Glutamatergic neuron (in vitro differentiated cells): ENCODE measurements around the gene ARHGAP10. TPM values are rescaled to one million over a fixed set of nuclear protein-coding genes. Genes with fewer than 3 reads are reported as not detected.

Experiments
- DNase-seq: peaks from one replicate; pipeline ENCODE4 v3.0.0; 2022
- H3K27ac Mint-ChIP-seq: one replicate; pipeline ENCODE4 v1.8.0; 2020; ENCODE audit warnings: mild to moderate bottlenecking, mixed read lengths, inconsistent platforms; ENCODE audit not compliant: unreplicated experiment
- H3K27me3 Mint-ChIP-seq: one replicate; pipeline ENCODE4 v1.8.0; 2020; ENCODE audit warnings: mild to moderate bottlenecking, moderate library complexity, mixed read lengths, inconsistent platforms; ENCODE audit not compliant: unreplicated experiment
- H3K36me3 Mint-ChIP-seq: one replicate; pipeline ENCODE4 v1.8.0; 2020; ENCODE audit warnings: mild to moderate bottlenecking, mixed read lengths, inconsistent platforms; ENCODE audit not compliant: unreplicated experiment
- H3K4me1 Mint-ChIP-seq: one replicate; pipeline ENCODE4 v1.8.0; 2020; ENCODE audit warnings: mild to moderate bottlenecking, low read depth, mixed read lengths, inconsistent platforms; ENCODE audit not compliant: unreplicated experiment
- H3K4me3 Mint-ChIP-seq: one replicate; pipeline ENCODE4 v1.8.0; 2020; ENCODE audit warnings: mild to moderate bottlenecking, mixed read lengths, inconsistent platforms; ENCODE audit not compliant: unreplicated experiment
- H3K9me3 Mint-ChIP-seq: one replicate; pipeline ENCODE4 v1.8.0; 2020; ENCODE audit warnings: mild to moderate bottlenecking, moderate library complexity, mixed read lengths, inconsistent platforms; ENCODE audit not compliant: unreplicated experiment
- CTCF ChIP-seq: fragments of 200-600 bp; sonication (generic); IDR thresholded peaks from one replicate; pipeline ENCODE4 v1.5.0; 2021; ENCODE audit not compliant: partially characterized antibody, unreplicated experiment
- total RNA-seq: library from RNA; stranded (reverse); fragmentation: NEBNext Ultra II Directional; extraction: Animal tissue kit (Norgen Biotek cat#: 25700); gene quantifications from one replicate; pipeline ENCODE4 v1.2.1, GENCODE V29; 2021; ENCODE audit not compliant: unreplicated experiment

ARHGAP10 gene
- total RNA-seq, 1 donor from 2014 or later: 19.7 TPM

DNA sequence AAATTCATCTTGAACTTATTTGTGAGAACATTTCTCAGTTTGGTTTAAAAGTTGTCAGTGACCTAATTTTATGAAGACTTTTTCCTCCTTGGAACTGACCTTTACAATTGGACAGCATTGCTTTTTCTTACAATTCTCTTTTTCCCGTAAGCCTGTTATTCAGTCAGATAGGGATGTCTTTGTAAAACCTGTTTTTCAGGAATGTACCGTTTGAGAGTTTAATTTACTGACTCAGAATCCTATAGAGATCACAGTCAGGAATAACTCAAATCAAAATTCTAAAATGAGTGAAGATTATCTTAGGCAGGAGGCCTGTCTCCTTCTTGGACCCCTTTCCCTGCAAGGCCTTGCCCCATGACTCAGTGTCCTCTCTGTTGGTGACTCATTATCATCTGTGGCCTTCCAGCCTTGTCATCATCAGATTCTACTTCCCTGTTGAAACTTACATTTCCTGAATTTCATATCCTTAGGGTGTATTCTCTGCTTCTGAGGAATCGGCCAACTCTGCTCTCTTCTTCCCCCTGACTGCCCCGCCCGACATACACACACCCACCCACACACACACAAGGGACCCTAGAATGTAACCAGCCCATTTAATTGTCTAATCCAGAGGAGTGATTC is 99.8 kb downstream of the ARHGAP10 start:
- Mint-ChIP-seq H3K4me3 (no peak overlapping the region), H3K36me3 (no peaks in the 10 kb centered on the region), H3K27me3 (peaks cover 1% of the 10 kb centered on the region), H3K4me1 (peaks cover 17% of the 10 kb centered on the region), H3K9me3 (peaks cover 2% of the 10 kb centered on the region), H3K27ac (no peak overlapping the region)
- no peak for TF ChIP-seq CTCF
- DNase-seq: no peak

DNA sequence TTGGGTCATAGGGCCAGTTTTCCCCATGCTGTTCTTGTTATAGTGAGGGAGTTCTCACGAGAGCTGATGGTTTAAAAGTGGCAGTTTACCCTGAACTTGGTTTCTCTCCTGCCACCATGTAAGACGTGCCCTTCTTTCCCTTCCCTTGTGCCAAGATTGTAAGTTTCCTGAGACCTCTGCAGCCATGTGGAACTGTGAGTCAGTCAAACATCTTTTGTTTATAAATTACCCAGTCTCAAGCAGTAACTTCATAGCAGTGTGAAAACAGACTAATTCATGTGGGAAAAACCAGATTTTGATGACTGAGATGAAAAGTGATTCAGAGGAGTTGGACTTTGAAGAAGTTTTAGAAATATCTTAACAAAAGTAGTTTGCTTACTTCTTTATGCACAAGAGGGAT is 101.4 kb downstream of the ARHGAP10 start:
- Mint-ChIP-seq H3K27ac (no peak overlapping the region), H3K9me3 (no peaks in the 10 kb centered on the region), H3K36me3 (no peaks in the 10 kb centered on the region), H3K4me1 (peaks cover 17% of the 10 kb centered on the region), H3K4me3 (no peak overlapping the region), H3K27me3 (peaks cover 1% of the 10 kb centered on the region)
- TF ChIP-seq CTCF: no peak
- no peak for DNase-seq

DNA sequence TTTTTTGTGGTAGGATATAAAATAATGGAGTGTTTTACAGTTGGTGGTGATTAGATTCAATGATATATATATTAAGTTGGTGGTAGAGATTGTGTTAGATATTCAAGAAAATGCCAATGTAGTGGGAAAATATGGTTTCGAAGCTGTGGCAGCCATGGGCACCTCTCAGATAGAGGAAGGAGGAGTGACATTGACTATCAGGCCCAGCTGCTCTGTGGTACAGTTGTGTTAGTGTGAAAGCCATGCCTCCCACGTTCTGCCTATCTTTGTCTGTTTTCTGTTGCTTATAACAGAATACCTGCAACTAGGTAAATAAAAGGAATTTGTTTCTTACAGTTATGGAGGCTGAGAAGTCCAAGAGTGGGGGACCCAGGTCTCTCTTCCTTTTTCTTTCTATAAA is 101.9 kb downstream of the ARHGAP10 start:
- Mint-ChIP-seq H3K4me1 (peaks cover 17% of the 10 kb centered on the region), H3K36me3 (no peaks in the 10 kb centered on the region), H3K27ac (no peak overlapping the region), H3K4me3 (no peak overlapping the region), H3K9me3 (no peaks in the 10 kb centered on the region), H3K27me3 (peaks cover 1% of the 10 kb centered on the region)
- DNase-seq: no peak
- no peak for TF ChIP-seq CTCF

DNA sequence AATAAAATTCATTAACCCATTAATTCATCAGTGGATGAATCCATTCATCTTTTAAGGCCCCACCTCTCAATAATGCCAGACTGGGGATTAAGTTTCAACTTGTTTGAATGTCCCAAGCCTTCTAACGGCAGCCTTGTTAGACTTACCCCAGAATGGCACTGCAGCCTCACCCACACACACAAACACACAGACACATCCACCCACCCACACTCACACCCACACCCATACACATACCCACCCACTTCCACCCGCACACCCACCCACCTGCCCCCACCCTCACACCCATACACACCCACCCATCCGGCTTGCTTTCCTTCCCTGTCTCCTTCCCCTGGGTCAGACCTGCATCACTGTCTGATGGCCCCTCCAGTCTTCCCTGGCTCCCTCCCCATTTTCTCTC is 102.6 kb downstream of the ARHGAP10 start:
- no peak for DNase-seq
- no peak overlapping the region for H3K27ac Mint-ChIP-seq

More for the DNA sequence above, 102.6 kb downstream of the ARHGAP10 start:
- Mint-ChIP-seq H3K9me3 (no peaks in the 10 kb centered on the region), H3K4me3 (no peak overlapping the region), H3K4me1 (peaks cover 17% of the 10 kb centered on the region), H3K27me3 (peaks cover 1% of the 10 kb centered on the region), H3K36me3 (no peaks in the 10 kb centered on the region)
- TF ChIP-seq CTCF: no peak
